Hematopoietic multipotent progenitor cell treated with erythropoietin and hydrocortisone succinate and interleukin-3 and kit ligand, for 8 days (in vitro differentiated cells): ENCODE measurements around the gene ADCY5.

Source experiments
- DNase-seq: peaks from one replicate; pipeline ENCODE4 v3.0.0-alpha.2; 2015

Gene ADCY5

GRCh38 chr3:123322866-123323265, 126.0 kb downstream of the ADCY5 start:
- no peak for DNase-seq

- DNase-seq = no peak
These were observed 127.1 kb downstream of the ADCY5 start for GRCh38 chr3:123321806-123322205.

DNA sequence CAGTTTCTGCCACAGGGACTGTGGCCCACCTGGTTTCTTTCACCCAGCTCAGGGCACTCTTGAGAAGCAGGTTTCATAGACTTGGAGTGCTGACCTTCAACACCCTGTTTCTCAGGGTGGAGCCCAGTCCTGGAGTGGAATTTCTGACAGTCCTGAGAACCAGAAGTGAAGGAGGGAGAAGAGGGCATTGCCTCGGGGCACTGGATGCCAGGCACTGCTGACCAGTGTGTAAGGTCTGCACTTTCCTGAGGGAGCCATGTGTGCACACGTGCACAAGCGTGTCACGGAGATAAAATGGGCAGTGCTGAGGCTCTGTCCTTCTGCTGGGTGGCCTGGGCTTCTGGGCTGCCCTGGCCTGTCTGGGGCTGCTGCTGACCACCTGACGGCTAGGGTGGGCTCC, 128.7 kb downstream of the ADCY5 start:
- no peak for DNase-seq

DNA sequence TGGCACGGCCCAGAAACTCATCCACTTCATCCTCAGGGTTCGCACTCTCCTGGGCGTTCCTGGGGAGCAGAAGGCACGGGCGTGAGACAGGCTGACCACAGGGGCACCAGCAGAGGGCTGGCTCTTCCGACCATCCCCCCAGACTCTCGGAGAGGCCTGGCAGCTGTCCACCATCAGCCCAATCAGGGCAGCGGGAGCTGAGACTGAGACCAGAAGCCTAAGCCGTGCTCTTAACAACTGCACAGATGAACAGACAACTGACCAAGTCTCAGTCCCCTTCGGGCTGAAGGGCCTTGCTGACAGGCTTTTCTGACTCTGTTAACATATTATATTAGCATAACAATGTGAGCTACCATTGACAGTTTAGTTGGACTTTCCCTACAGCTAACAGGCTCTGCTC, 129.1 kb downstream of the ADCY5 start:
- DNase-seq = no peak

- peak; percentile 37 for DNase-seq
These were observed 130.5 kb downstream of the ADCY5 start for GRCh38 chr3:123318374-123318773.

GRCh38 chr3:123317716-123318115, 131.2 kb downstream of the ADCY5 start:
- no peak for DNase-seq

- no peak for DNase-seq
These were observed 133.7 kb downstream of the ADCY5 start for GRCh38 chr3:123315271-123315595.

- no peak for DNase-seq
These were observed 134.3 kb downstream of the ADCY5 start for GRCh38 chr3:123314359-123315270.

DNA sequence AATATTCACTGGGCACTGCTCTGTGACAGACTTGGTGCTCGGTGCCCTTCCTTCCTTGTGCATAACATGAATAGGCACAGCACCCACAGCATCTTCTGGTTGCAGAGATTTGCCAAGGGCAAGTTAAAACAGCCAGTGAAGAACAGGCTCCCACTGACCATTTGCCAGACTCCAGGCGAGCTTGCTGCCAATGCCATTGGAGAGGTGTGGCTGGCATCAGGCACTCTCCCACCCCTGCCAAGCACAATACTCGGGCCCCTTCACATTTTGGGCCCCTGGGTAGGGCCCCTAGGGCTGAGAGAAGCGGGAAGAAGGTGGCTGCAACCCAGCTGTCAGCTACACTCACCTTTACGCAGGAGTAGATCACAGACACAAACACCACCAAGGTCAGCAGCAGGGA, 135.0 kb downstream of the ADCY5 start:
- DNase-seq = no peak

DNA sequence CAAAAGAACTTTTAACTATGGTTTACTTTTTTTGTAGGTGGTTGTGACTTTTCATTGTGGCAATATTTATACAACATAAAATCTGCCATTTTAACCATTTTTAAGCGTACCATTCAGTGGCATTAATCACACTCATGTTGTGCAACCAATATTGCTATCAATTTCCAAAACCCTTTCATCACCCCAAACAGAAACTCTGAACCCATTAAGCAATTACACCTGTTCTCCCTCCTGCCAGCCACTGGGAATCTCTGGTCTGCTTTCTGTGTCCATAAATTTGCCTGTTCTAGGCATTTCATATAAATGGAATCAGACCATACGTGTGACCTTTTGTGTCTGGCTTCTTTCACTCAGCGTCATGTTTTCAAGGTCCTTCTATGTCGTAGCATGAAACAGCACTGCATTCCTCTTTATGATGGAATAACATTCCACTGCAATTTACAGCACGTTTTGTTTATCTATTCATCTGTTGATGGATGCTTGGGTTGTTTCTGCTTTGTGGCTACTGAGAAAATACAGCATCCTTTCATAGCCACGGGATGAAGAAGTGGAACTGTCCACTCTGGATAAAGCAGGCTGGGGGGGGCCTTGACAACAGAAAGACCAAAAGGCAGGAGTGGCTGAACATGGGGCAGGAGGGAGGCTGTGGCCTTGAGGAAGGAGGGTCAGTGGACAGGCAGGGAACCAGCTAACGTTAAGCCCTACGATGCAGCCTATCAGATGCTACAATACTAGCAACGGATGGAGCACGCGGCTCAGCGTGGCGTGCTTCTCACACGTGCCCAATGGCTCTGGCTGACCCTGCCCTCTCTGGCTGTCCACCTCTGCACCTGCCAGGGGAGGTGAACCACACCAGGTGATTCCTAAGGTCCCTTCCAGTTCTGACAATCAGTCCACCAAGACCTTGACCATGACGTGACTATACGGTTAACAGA, 136.3 kb downstream of the ADCY5 start:
- DNase-seq = no peak

- DNase-seq = no peak
These were observed 137.7 kb downstream of the ADCY5 start for GRCh38 chr3:123311201-123311600.

DNA sequence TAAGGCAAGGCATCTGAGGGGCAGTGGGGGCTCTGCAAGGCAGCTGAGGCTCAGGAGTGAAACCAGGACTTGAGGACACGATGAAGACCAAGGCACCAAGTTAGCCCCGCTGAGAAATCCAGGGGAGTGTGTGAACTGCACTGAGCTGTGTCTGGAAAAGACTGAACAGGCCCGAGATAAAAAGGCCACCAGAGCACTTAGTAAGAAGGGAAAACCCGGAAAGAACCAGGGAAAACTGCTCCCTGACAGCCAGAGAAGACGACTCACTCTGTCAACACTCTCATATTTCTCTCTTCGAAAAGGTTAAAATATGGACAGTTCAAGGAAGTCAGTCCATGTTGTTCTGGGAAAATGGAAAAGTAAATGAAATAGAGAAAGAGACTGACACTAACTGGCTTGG, 138.1 kb downstream of the ADCY5 start:
- DNase-seq = no peak

DNA sequence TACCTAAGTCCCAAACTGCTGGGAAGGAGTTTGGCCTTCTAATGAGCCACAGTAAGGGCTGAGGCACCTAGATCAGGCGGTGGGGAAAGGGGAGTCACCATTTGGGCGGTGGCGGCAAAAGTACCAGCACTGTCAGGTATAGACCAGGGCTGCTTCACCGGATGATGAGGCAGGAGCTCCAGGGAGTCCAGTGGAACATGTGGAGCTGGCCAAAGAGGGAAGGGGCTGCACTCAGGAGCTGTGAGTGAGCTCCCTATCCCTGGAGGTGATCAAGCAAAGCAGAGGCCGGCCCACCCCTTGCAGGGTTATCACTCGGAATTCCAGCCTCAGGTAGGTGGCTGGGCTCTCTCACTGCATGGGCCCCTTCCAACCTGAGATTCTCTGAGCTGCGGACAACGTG, 138.7 kb downstream of the ADCY5 start:
- DNase-seq = no peak

- DNase-seq = no peak
These were observed 141.8 kb downstream of the ADCY5 start for GRCh38 chr3:123307064-123307463.

DNA sequence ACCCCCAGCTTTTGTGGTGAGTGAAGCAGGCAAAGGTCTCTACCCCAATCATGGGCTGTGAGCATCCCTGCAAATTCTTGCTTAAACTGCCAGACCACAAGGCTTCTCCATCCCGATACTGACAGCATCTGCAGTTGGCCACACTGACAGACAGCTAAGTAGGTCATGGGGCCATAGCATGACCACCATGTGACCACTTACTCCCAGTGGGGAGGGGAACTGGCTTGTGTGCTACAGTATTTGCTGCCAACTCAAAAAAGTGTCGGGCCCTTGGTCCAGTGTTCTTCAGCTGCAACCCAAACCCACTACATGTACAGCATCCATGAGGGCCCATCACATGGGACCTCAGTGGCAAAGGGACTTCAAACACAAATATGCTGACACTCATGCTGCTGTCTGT, 143.7 kb downstream of the ADCY5 start:
- DNase-seq = no peak

GRCh38 chr3:123303976-123304560, 144.8 kb downstream of the ADCY5 start:
- no peak for DNase-seq

GRCh38 chr3:123302961-123303360, 145.9 kb downstream of the ADCY5 start:
- DNase-seq = no peak

DNA sequence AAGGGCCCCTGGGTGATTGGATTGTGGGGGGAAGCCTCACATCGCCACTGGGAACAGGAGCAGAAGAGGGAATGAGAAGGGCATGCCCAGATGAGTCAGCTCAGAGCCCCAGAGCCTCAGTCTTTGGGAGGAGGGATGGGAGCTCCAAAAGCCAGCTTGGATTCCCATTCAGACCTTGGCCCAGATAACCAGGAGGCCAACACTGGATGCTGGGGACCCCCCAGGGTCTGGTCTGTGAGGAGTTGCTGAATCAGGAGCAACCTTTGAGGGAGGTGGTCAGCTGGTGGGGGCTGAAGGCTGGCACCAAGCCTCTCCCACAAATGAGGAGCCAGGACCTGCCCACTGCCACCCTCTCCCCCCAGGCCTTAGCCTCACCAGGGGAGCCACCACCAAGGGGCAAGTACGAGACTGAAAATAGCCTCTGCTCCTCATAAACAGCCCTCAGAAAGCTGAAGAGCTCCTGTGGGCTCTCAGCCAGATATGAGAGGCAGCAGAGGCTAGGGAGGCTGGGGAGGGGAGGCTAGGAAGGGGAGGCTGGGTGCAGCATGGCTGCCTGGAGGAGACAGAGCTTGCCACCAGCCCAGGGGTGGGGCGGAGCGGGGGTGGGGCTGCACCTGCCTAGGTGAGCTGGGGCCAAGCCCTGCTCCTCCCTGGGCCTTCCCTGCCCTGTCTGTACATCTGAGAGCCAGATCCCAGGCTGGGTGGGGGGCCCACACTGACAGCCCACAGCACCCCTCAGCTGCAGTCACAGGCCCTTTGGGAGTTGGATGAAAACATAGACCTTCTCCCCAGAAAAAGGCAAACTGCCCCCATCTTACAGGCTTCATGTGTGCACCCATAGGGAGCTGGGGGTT, 147.3 kb downstream of the ADCY5 start:
- no peak for DNase-seq

DNA sequence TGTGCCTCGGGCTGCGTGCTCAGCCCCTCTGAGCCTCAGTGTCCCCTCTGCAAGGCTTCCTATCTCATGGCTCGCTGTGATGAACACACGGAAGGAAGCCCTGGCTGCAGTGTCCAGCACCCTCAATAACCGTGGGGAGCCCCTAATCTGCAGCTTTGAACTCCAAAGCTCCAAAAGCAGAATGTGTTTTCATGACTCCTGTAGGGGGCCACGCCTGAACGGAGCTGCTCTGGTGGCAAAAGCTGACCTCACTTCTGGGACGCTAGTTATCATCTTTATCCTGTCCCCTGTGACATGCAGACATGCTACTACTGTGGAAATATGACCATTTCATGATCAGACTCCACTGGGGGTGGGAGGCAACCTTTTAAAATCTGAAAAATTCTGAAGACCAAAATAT, 148.3 kb downstream of the ADCY5 start:
- no peak for DNase-seq

- DNase-seq = no peak
These were observed 148.8 kb downstream of the ADCY5 start for GRCh38 chr3:123300056-123300455.

DNA sequence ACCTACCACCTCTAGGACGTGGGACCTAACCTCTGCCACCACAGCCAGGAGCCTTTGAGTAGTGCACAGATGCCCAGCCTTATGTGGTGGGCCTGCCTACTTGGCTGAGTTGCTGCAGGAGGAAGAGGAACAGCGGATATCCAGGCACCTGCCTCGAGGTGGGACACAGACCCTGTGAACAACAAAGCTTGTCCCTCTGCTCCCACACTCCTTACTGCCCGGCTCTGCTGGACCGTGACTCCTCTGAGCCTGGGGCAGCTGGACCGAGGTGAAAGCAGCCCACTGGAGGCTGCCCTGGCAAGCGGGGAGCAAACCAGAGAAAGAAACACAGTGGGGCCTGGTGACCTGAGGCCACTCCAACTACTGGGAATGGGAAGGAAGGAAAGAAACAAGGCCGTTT, 149.3 kb downstream of the ADCY5 start:
- DNase-seq = no peak

DNA sequence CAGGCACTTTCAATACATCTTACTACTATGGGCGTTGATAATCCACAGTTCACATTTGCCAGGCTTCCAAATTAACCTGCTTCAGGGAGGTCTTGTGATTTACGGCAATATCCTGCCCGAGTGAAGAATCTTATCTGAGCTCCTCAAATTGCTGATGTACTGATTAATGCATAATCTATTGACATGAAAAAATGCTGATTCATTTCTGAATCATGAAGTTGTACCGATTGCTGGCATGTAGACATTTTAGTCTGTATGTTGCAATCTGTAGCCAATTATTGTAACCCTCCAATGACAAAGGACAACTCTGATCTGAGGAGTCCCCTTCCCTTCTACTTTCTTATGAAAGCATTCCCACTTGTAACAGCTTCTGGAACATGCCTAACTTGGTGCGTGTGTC, 150.0 kb downstream of the ADCY5 start:
- DNase-seq = no peak

- no peak for DNase-seq
These were observed 151.3 kb downstream of the ADCY5 start for GRCh38 chr3:123297627-123297899.
